ENCODE measurements around the gene CD58.
"Not testable (repeated sequence)": the region's sequence is repeated elsewhere in the genome, so short reads cannot be mapped to it uniquely, and the experiment has no call there.

CD58 gene

GRCh38 chr1:116568662-116569380 lies 2.0 kb downstream of the CD58 start:
- H3K27ac ChIP-seq = no peak overlapping the region

GRCh38 chr1:116567790-116568661 lies 2.8 kb downstream of the CD58 start:
- no peak overlapping the region for H3K27ac ChIP-seq

More at GRCh38 chr1:116568662-116569380, 2.0 kb downstream of the CD58 start:
- no peak for TF ChIP-seq CTCF (conservative IDR thresholded peaks at IDR 0.05)

GRCh38 chr1:116565222-116565621 lies 5.6 kb downstream of the CD58 start:
- no peak for TF ChIP-seq CTCF (conservative IDR thresholded peaks at IDR 0.05)
- no peak overlapping the region for H3K27ac ChIP-seq

More at GRCh38 chr1:116567790-116568661, 2.8 kb downstream of the CD58 start:
- TF ChIP-seq CTCF (conservative IDR thresholded peaks at IDR 0.05) = no peak

GRCh38 chr1:116564426-116564825 lies 6.4 kb downstream of the CD58 start:
- TF ChIP-seq CTCF (conservative IDR thresholded peaks at IDR 0.05) = no peak
- H3K27ac ChIP-seq = no peak overlapping the region

GRCh38 chr1:116562465-116562864 lies 8.4 kb downstream of the CD58 start:
- H3K27ac ChIP-seq = not testable (repeated sequence)

GRCh38 chr1:116561563-116561962 lies 9.3 kb downstream of the CD58 start:
- no peak overlapping the region for H3K27ac ChIP-seq
- TF ChIP-seq CTCF (conservative IDR thresholded peaks at IDR 0.05) = no peak

GRCh38 chr1:116560704-116561490 lies 9.9 kb downstream of the CD58 start:
- H3K27ac ChIP-seq = no peak overlapping the region
- no peak for TF ChIP-seq CTCF (conservative IDR thresholded peaks at IDR 0.05)
